HL-60 (cell line): ENCODE results near the gene CYP3A7.

Source experiments
- CTCF ChIP-seq: IDR thresholded peaks from one replicate; pipeline ENCODE4 v1.5.1; 2011; ENCODE audit warnings: low read length, control low read depth, inconsistent platforms; ENCODE audit not compliant: insufficient read depth
- GABPA ChIP-seq: IDR thresholded peaks from 2 replicates; pipeline ENCODE4 v1.6.1; 2012; ENCODE audit warnings: low read depth
- POLR2AphosphoS5 ChIP-seq: IDR thresholded peaks from 2 replicates; pipeline ENCODE4 v1.6.1; 2012; ENCODE audit warnings: low read depth
- REST ChIP-seq: IDR thresholded peaks from 2 replicates; pipeline ENCODE4 v1.6.1; 2012; ENCODE audit warnings: low read depth; ENCODE audit not compliant: insufficient replicate concordance
- SPI1 ChIP-seq: IDR thresholded peaks from 2 replicates; pipeline ENCODE4 v1.6.1; 2012; ENCODE audit warnings: low read depth, mild to moderate bottlenecking, borderline replicate concordance

GRCh38 chr7:99694201-99694911, 40.6 kb downstream of the CYP3A7 start:
- no peak for TF ChIP-seq CTCF
- TF ChIP-seq POLR2AphosphoS5: no peak
- TF ChIP-seq SPI1: no peak
- no peak for TF ChIP-seq GABPA
- no peak for TF ChIP-seq REST
